SK-N-SH (cell line): ENCODE measurements around the gene DENND10. TPM values are rescaled to one million over a fixed set of nuclear protein-coding genes. Genes with fewer than 3 reads are reported as not detected.

Experiments
- CTCF ChIA-PET: fragments of 300-600, 350-600 bp; formaldehyde crosslinking; extraction: SDS; loops from one replicate; lab custom pipeline; 2021; lab: Yijun Ruan, JAX
- POLR2A ChIA-PET: fragments of 350-600 bp; sonication (Branson Sonifier 250); formaldehyde crosslinking; extraction: SDS; loops from one replicate; lab custom pipeline; 2020; ENCODE audit warnings: antibody characterized with exemption, inconsistent platforms; lab: Yijun Ruan, JAX
- DNase-seq: peaks from one replicate; pipeline ENCODE4 v3.0.0; 2012
- H2AFZ ChIP-seq: fragments of 200-600 bp; sonication (generic); 2 replicates; pipeline ENCODE4 v1.8.1; 2016; ENCODE audit warnings: antibody characterized with exemption, mild to moderate bottlenecking, low read depth
- H3F3A ChIP-seq: fragments of 200-600 bp; sonication (generic); replicated peaks from 2 replicates; pipeline ENCODE3; 2016; ENCODE audit warnings: antibody characterized with exemption, mild to moderate bottlenecking; ENCODE audit not compliant: insufficient read depth
- H3K27ac ChIP-seq, 2 experiments: fragments of 200-500 bp in 1 of 2; fragments of 200-600 bp in 1 of 2; sonication (Bioruptor generic) in 1 of 2; sonication (generic), shearing (Covaris generic) in 1 of 2; 2 replicates each; pipeline versions ENCODE4 v1.5.1 to v1.6.1; 2014 to 2016; ENCODE audit warnings: low read depth in 2 of 2, inconsistent platforms in 1 of 2, low read length in 1 of 2, mild to moderate bottlenecking in 1 of 2, mixed read lengths in 1 of 2
- H3K27me3 ChIP-seq: fragments of 200-600 bp; sonication (generic), shearing (Covaris generic); 2 replicates; pipeline ENCODE4 v1.6.1; 2016; ENCODE audit warnings: mixed run types; ENCODE audit not compliant: insufficient read depth
- H3K36me3 ChIP-seq, 2 experiments: fragments of 200-500 bp in 1 of 2; fragments of 200-600 bp in 1 of 2; sonication (Bioruptor generic) in 1 of 2; sonication (generic) in 1 of 2; replicated peaks in 1 of 2; 2 replicates each; pipeline versions ENCODE3 to v1.5.1; 2014 to 2016; ENCODE audit warnings: low read length in 1 of 2, mild to moderate bottlenecking in 1 of 2; ENCODE audit not compliant: insufficient read depth in 2 of 2, control insufficient read depth in 1 of 2
- H3K4me1 ChIP-seq, 2 experiments: fragments of 200-500 bp in 1 of 2; fragments of 200-600 bp in 1 of 2; sonication (Bioruptor generic) in 1 of 2; sonication (generic), shearing (Covaris generic) in 1 of 2; 2 replicates each; pipeline versions ENCODE4 v1.5.1 to v1.6.1; 2014 to 2016; ENCODE audit warnings: low read depth in 1 of 2, low read length in 1 of 2, mixed run types in 1 of 2; ENCODE audit not compliant: insufficient read depth in 2 of 2, control insufficient read depth in 1 of 2
- H3K4me2 ChIP-seq: fragments of 200-600 bp; sonication (generic), shearing (Covaris generic); 2 replicates; pipeline ENCODE4 v1.6.1; 2017; ENCODE audit warnings: mixed run types
- H3K4me3 ChIP-seq, 2 experiments: fragments of 200-500 bp in 1 of 2; fragments of 200-600 bp in 1 of 2; sonication (Bioruptor generic) in 1 of 2; sonication (generic), shearing (Covaris generic) in 1 of 2; 2 replicates each; pipeline versions ENCODE4 v1.5.1 to v1.8.1; 2014 to 2016; ENCODE audit warnings: low read depth in 2 of 2, inconsistent platforms in 1 of 2, low read length in 1 of 2, mild to moderate bottlenecking in 1 of 2, mixed read lengths in 1 of 2, moderate library complexity in 1 of 2
- H3K79me2 ChIP-seq: fragments of 200-600 bp; sonication (generic); 2 replicates; pipeline ENCODE4 v1.8.1; 2017; ENCODE audit warnings: mild to moderate bottlenecking; ENCODE audit not compliant: insufficient read depth
- H3K9ac ChIP-seq: fragments of 200-600 bp; sonication (generic); 2 replicates; pipeline ENCODE4 v1.6.1; 2017; ENCODE audit warnings: mixed run types
- H3K9me2 ChIP-seq: fragments of 200-600 bp; sonication (generic); 2 replicates; pipeline ENCODE4 v1.6.1; 2017; ENCODE audit warnings: mixed run types
- H3K9me3 ChIP-seq: fragments of 200-600 bp; sonication (generic); 2 replicates; pipeline ENCODE4 v1.6.1; 2017; ENCODE audit warnings: mixed run types, mild to moderate bottlenecking, moderate library complexity
- H4K20me1 ChIP-seq: fragments of 200-600 bp; sonication (generic); 2 replicates; pipeline ENCODE4 v1.6.1; 2017; ENCODE audit warnings: mild to moderate bottlenecking, mixed run types; ENCODE audit not compliant: insufficient read depth
- ELF1 ChIP-seq: IDR thresholded peaks from 2 replicates; pipeline ENCODE4 v1.4.0; 2012
- EP300 ChIP-seq, 2 experiments: IDR thresholded peaks; 2 replicates each; pipeline versions ENCODE4 v1.4.0 to v1.6.1; 2012; ENCODE audit warnings: borderline replicate concordance in 1 of 2, low read depth in 1 of 2, low read length in 1 of 2
- EZH2phosphoT487 ChIP-seq: fragments of 200-600 bp; sonication (generic); IDR thresholded peaks from 2 replicates; pipeline ENCODE4 v1.6.1; 2017; ENCODE audit warnings: low read depth, mixed run types, mild to moderate bottlenecking, antibody characterized with exemption, moderate library complexity, borderline replicate concordance
- FOSL2 ChIP-seq: IDR thresholded peaks from 2 replicates; pipeline ENCODE4 v1.4.0; 2012; ENCODE audit warnings: low read depth, mild to moderate bottlenecking, moderate library complexity, borderline replicate concordance
- GATA2 ChIP-seq: sonication (generic); formaldehyde crosslinking; IDR thresholded peaks from 2 replicates; pipeline ENCODE4 v1.5.0; 2020; ENCODE audit warnings: mild to moderate bottlenecking, missing genetic modification reagents
- IRF3 ChIP-seq: fragments of 150-350 bp; IDR thresholded peaks from 2 replicates; pipeline ENCODE4 v1.6.1; 2016; ENCODE audit warnings: mild to moderate bottlenecking, low read depth, low read length
- MEF2A ChIP-seq: IDR thresholded peaks from 2 replicates; pipeline ENCODE4 v1.4.0; 2012; ENCODE audit warnings: low read depth, borderline replicate concordance
- RCOR1 ChIP-seq: fragments of 150-350 bp; IDR thresholded peaks from 2 replicates; pipeline ENCODE4 v1.6.1; 2017; ENCODE audit warnings: antibody characterized with exemption, low read length
- RFX5 ChIP-seq: IDR thresholded peaks from 2 replicates; pipeline ENCODE4 v1.6.1; 2012; ENCODE audit warnings: mild to moderate bottlenecking, improper control_type of control experiment, low read length
- SMC3 ChIP-seq: IDR thresholded peaks from 2 replicates; pipeline ENCODE4 v1.6.1; 2012; ENCODE audit warnings: low read depth, low read length, improper control_type of control experiment
- TEAD4 ChIP-seq: IDR thresholded peaks from 2 replicates; pipeline ENCODE4 v1.4.0; 2012; ENCODE audit warnings: mild to moderate bottlenecking, borderline replicate concordance; ENCODE audit not compliant: insufficient read depth
- USF1 ChIP-seq: IDR thresholded peaks from 2 replicates; pipeline ENCODE4 v1.4.0; 2012; ENCODE audit warnings: low read depth, borderline replicate concordance
- USF2 ChIP-seq: fragments of 150-350 bp; IDR thresholded peaks from 2 replicates; pipeline ENCODE4 v1.6.1; 2017; ENCODE audit warnings: antibody characterized with exemption, low read length, low read depth, borderline replicate concordance
- WGBS: methylation state at CpG from one replicate; pipeline ENCODE4 v1.1.6; 2017; ENCODE audit warnings: low lambda C conversion rate; 5-methylcytosine and 5-hydroxymethylcytosine counted together
- polyA plus RNA-seq, 3 experiments: library from polyadenylated mRNA; depleted of rRNA; stranded (reverse); fragments of >200 nt; gene quantifications; 2 replicates each; pipeline ENCODE4 v1.2.3, GENCODE V29; 2012
- TF ChIP-seq, protein P1 (sequence below): fragments of 200-600 bp; sonication (generic); IDR thresholded peaks from 2 replicates; pipeline ENCODE4 v1.6.1; 2017; ENCODE audit warnings: antibody characterized with exemption, mild to moderate bottlenecking, moderate library complexity
- TF ChIP-seq, protein P2 (sequence below): IDR thresholded peaks from 2 replicates; pipeline ENCODE4; 2012

The DENND10 gene
- polyA plus RNA-seq, 1 of the 3 experiments (the other 2 are of a cell fraction): 48.4 TPM

DNA sequence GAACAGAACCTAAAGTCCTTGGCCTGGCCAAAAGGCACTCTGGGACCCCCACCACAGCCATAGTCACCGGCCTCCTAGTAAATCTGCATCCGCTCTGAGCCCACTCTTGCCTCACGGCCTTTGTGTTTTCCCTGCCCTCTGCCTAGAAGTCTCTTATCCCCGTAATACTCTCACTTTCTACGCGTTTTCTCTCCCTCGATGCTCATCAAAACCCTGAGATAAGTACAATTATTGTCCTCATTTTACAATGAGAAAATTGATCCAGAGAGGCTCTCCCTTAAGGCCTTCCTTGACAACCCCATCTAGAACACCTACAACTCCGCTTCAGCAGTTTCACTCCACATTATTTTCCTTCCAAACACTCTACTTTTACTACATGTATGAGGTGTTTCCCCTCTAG lies 63.1 kb downstream of the DENND10 start:
- no peak for TF ChIP-seq EP300 (IDR thresholded peaks at IDR 0.05; ENCODE audit: borderline replicate concordance in 1 of 2, low read depth in 1 of 2, low read length in 1 of 2)
- no peak for TF ChIP-seq GATA2 (CRISPR knock-in tag)
- TF ChIP-seq, protein P1, sequence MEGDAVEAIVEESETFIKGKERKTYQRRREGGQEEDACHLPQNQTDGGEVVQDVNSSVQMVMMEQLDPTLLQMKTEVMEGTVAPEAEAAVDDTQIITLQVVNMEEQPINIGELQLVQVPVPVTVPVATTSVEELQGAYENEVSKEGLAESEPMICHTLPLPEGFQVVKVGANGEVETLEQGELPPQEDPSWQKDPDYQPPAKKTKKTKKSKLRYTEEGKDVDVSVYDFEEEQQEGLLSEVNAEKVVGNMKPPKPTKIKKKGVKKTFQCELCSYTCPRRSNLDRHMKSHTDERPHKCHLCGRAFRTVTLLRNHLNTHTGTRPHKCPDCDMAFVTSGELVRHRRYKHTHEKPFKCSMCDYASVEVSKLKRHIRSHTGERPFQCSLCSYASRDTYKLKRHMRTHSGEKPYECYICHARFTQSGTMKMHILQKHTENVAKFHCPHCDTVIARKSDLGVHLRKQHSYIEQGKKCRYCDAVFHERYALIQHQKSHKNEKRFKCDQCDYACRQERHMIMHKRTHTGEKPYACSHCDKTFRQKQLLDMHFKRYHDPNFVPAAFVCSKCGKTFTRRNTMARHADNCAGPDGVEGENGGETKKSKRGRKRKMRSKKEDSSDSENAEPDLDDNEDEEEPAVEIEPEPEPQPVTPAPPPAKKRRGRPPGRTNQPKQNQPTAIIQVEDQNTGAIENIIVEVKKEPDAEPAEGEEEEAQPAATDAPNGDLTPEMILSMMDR: no peak
- TF ChIP-seq ELF1: no peak
- TF ChIP-seq, protein P2, sequence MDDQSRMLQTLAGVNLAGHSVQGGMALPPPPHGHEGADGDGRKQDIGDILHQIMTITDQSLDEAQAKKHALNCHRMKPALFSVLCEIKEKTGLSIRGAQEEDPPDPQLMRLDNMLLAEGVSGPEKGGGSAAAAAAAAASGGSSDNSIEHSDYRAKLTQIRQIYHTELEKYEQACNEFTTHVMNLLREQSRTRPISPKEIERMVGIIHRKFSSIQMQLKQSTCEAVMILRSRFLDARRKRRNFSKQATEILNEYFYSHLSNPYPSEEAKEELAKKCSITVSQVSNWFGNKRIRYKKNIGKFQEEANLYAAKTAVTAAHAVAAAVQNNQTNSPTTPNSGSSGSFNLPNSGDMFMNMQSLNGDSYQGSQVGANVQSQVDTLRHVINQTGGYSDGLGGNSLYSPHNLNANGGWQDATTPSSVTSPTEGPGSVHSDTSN: no peak
- TF ChIP-seq SMC3: no peak
- TF ChIP-seq EZH2phosphoT487: no peak
- TF ChIP-seq TEAD4: no peak
- TF ChIP-seq RCOR1: no peak
- no peak for TF ChIP-seq MEF2A
- TF ChIP-seq FOSL2: no peak
- TF ChIP-seq USF1: no peak
- no peak for TF ChIP-seq RFX5
- TF ChIP-seq USF2: no peak
- TF ChIP-seq IRF3: no peak
- Histone ChIP-seq H3K9me2 (no peaks in the 10 kb centered on the region), H2AFZ (no peak overlapping the region), H3F3A (peaks cover 35% of the 10 kb centered on the region), H4K20me1 (no peaks in the 10 kb centered on the region), H3K4me2 (no peak overlapping the region), H3K79me2 (no peaks in the 10 kb centered on the region), H3K9ac (no peak overlapping the region), H3K4me3 (no peak overlapping the region), H3K27ac (no peak overlapping the region), H3K36me3 (peaks cover 30 to 39% of the 10 kb centered on the region in 2 experiments), H3K27me3 (no peaks in the 10 kb centered on the region), H3K4me1 (peaks cover 0 to 13% of the 10 kb centered on the region in 2 experiments; a peak in 2 of 4 replicates), H3K9me3 (no peaks in the 10 kb centered on the region)
- WGBS: 85% methylated on average over 8 of the region's 8 CpGs
- CTCF ChIA-PET: interaction anchor here (1.8 kb wide), 1 partner anchor 32 kb away, joined by 6 read pairs; no protein-coding TSS in a partner anchor
- POLR2A ChIA-PET: no interaction called here
- no peak for DNase-seq
